Renal cortical epithelial cell (primary cell): ENCODE results near the gene BRCA1. TPM values are rescaled to one million over a fixed set of nuclear protein-coding genes. Genes with fewer than 3 reads are reported as not detected.
A peak's percentile ranks its signal among the peaks of the same experiment; 100 is the strongest.
"Not testable (repeated sequence)": the region's sequence is repeated elsewhere in the genome, so short reads cannot be mapped to it uniquely, and the experiment has no call there.

Source experiments
- DNase-seq: peaks from one replicate; pipeline ENCODE4 v3.0.0-alpha.2; 2011; ENCODE audit warnings: low read depth
- total RNA-seq: library from RNA; depleted of rRNA; stranded (reverse); fragments of >200 nt; gene quantifications from 2 replicates; pipeline ENCODE4 v1.2.3, GENCODE V29; 2014

Gene BRCA1
- total RNA-seq, 1 donor from 2014 or later: 8.8 TPM

DNA sequence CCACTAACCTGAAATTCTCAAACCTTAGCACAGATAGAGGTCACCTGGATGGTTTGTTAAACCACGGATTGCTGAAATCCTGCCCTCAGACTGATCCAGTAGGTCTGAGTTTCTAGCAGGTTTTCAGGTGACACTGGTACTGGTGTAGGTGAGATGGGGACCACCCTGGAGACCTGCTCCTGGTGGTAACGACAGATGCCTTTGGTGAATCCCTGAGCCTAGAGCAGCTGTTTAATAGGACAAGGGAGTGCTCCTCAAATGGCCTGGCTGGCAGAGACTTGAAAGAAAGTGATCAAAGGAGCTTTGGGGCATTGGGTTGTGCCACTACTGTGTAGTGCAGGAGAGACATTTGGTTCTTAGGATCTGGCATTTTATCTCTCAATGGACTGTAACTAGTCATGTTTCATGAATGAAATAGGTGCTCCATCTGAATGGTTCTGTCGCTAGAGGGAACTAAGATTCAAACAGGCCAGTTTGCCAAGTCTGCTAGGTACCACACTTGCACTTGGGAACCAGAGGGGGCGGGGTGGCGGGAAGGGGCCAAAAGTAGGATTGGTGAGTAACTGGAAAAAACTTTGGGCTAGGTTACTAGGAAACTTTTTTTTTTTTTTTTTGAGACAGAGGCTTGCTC, 121.5 kb downstream of the BRCA1 start:
- peak; percentile 51 for DNase-seq

DNA sequence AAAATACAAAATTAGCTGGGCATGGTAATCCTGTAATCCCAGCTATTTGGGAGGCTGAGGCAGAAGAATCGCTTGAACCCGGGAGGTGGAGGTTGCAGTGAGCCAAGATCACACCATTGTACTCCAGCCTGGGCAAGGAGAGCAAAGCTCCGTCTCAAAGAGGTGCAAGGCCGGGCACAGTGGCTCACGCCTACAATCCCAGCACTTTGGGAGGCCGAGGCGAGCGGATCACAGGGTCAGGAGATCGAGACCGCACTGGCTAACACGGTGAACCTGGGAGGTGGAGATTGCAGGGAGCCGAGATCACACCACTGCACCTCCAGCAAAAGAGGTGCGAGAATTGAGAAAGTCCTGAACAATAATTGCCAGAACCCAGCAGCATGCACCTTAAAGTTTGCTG, 124.3 kb downstream of the BRCA1 start:
- not testable (repeated sequence) for DNase-seq

GRCh38 chr17:42999003-42999525, 126.1 kb downstream of the BRCA1 start:
- DNase-seq: no peak

DNA sequence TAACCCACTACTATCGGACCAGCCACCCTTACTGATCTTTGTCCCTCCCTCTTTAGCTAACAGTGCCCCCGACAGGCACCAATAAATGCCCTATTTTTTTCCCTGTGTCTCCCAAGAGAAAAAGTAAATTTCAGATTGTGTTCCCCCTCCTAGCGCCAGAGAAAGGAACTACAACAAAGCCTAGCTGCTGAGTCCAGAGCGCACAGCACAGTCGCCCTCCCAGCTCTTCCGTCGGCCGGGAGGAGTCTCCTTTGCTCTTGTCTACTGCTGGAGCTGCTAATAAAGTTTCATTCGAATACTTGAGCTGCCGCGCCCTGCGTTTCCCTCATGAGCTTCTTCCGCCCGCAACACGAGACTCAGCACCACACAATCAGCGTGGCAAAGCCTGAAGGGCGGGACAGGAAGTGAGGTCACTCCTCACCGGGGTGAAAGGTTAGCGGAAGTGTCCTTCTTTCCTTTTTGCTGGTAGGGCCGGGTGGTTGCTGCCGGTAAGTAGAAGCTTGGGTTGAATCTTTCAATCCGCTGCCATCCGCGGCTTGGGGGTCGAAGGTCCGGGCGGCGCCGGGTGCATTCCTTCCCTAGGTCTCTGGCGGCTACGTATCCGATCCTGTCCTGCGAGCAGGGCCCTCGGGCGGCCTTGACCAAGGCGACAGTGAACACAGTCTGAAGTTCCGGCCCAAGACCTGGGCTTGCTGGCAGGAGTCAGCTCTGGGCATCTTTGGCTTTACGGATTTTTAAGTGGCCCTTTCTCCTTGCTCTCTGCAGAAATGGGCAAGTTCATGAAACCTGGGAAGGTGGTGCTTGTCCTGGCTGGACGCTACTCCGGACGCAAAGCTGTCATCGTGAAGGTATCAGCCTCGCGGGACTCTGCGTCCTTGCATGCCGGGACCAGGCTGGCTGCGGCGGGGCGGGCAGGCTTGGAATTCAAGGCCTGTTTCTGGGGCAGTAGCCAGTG, 126.9 kb downstream of the BRCA1 start, which contains the start of gene RPL27:
TSS of gene RPL27 (plus strand) at position 436 of the 955 bp plus-strand sequence. CDS start at position 768, 332 bp downstream.
- peak; percentile 100 for DNase-seq

DNA sequence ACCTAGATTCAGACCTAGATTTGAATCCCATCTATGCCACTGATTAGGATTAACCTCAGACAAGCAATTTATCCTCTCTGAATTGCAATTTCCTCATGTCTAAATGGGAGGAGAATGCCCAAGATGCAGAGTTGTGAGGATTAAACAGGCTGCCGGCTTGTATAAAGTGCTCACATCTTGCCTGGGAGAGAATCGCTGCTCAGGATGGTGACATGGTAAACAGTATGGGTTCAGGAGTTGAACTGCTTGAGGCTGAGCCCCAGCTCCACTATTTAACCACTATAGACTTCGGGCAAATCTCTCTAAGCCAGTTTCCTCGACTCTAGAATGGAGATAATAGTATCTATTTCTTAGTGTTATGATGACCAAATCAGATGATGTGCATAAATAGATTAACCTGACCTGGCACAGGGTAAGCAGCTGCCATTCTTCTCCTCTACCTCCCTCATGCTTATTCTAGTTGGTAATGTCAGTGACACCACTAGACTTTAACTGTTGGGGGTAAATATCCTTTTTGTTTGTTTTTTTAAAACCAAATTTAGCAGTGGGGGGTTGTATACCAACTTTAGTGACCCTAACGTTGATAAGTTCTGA, 127.7 kb downstream of the BRCA1 start:
- no peak for DNase-seq

Other genes starting within 250 kb of the BRCA1 start
- gene G6PC1, start 224.6 kb downstream of the BRCA1 start, total RNA-seq: not detected in 2 replicates
- gene AARSD1, start 160.9 kb downstream of the BRCA1 start, total RNA-seq: 18.4 and 19.4 TPM in 2 replicates
- 0.20 and 2.4 TPM in 2 replicates for gene PTGES3L, start 145.3 kb downstream of the BRCA1 start, total RNA-seq
- 10.4 and 20.5 TPM in 2 replicates for gene RUNDC1, start 144.8 kb downstream of the BRCA1 start, total RNA-seq
- gene RPL27, start 126.9 kb downstream of the BRCA1 start, total RNA-seq: 476 and 871 TPM in 2 replicates
- gene IFI35, start 118.6 kb downstream of the BRCA1 start, total RNA-seq: 14.9 and 42.4 TPM in 2 replicates
- gene VAT1, start 103.0 kb downstream of the BRCA1 start, total RNA-seq: 150 and 204 TPM in 2 replicates
- gene RND2, start 100.1 kb downstream of the BRCA1 start, total RNA-seq: 0.65 and 0.69 TPM in 2 replicates
- gene NBR1, start 45.9 kb upstream of the BRCA1 start, total RNA-seq: 73.6 and 141 TPM in 2 replicates
- 2.3 and 2.4 TPM in 2 replicates for gene TMEM106A, start 86.5 kb upstream of the BRCA1 start, total RNA-seq
- gene CCDC200, start 103.3 kb upstream of the BRCA1 start, total RNA-seq: not detected in 2 replicates
- not detected in 2 replicates for gene RNU2-1, start 108.6 kb upstream of the BRCA1 start, total RNA-seq